ENCODE results near the gene CIC.
"Not testable (repeated sequence)": the region's sequence is repeated elsewhere in the genome, so short reads cannot be mapped to it uniquely, and the experiment has no call there.

Gene CIC

GRCh38 chr19:42330241-42330711 lies 61.2 kb downstream of the CIC start:
- Histone ChIP-seq H3K27ac (ENCODE audit: low read depth, low read length, severe bottlenecking) (no peak overlapping the region), H3K4me3 (ENCODE audit: extremely low read depth, insufficient read depth, low read length, poor library complexity, severe bottlenecking) (no peak overlapping the region), H3K36me3 (ENCODE audit: control insufficient read depth, insufficient read depth, low read length) (peaks cover 4% of the 10 kb centered on the region), H3K4me1 (ENCODE audit: control insufficient read depth, insufficient read depth, low read length, poor library complexity, severe bottlenecking) (peaks cover 8% of the 10 kb centered on the region), H3K9me3 (ENCODE audit: control insufficient read depth, low read length) (no peaks in the 10 kb centered on the region)
- 100% methylated on average over 2 of the region's 2 CpGs; no CpG with 5 or more reads in 1 of the 2 experiments for WGBS, 2 experiments (ENCODE audit: insufficient coverage in 2 of 2)

GRCh38 chr19:42331333-42331732 lies 62.3 kb downstream of the CIC start:
- not testable (repeated sequence) for H3K4me1 ChIP-seq (ENCODE audit: control insufficient read depth, insufficient read depth, low read length, poor library complexity, severe bottlenecking); H3K27ac ChIP-seq (ENCODE audit: low read depth, low read length, severe bottlenecking); H3K9me3 ChIP-seq (ENCODE audit: control insufficient read depth, low read length); H3K4me3 ChIP-seq (ENCODE audit: extremely low read depth, insufficient read depth, low read length, poor library complexity, severe bottlenecking)
- peaks cover 11% of the 10 kb centered on the region for H3K36me3 ChIP-seq (ENCODE audit: control insufficient read depth, insufficient read depth, low read length)
- WGBS, 2 experiments (ENCODE audit: insufficient coverage in 2 of 2), result 88% methylated on average over 1 to 3 of the region's 3 CpGs

DNA sequence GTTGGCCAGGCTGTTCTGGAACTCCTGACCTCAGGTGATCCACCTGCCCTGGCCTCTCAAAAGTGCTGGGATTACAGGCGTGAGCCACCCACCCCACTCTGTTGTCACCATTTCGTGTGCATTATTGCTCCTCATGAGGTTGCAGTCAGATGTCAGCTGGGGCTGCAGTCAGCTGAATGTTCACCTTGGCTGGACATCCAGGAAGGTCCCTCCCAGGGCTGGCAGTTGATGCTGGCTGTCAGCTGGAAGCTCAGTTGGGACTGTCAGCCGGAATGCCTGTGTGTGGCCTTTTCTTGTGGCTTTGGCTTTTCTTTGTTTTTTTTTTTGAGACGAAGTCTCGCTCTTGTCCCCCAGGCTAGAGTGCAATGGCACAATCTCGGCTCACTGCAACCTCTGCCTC lies 63.0 kb downstream of the CIC start:
- Histone ChIP-seq H3K9me3 (ENCODE audit: control insufficient read depth, low read length) (no peaks in the 10 kb centered on the region), H3K36me3 (ENCODE audit: control insufficient read depth, insufficient read depth, low read length) (peaks cover 18% of the 10 kb centered on the region), H3K27ac (ENCODE audit: low read depth, low read length, severe bottlenecking) (no peak overlapping the region), H3K4me3 (ENCODE audit: extremely low read depth, insufficient read depth, low read length, poor library complexity, severe bottlenecking) (no peak overlapping the region), H3K4me1 (ENCODE audit: control insufficient read depth, insufficient read depth, low read length, poor library complexity, severe bottlenecking) (no peaks in the 10 kb centered on the region)
- WGBS, 2 experiments (ENCODE audit: insufficient coverage in 2 of 2), result 100% methylated on average over 2 to 3 of the region's 6 CpGs

- peaks cover 26% of the 10 kb centered on the region for H3K36me3 ChIP-seq (ENCODE audit: control insufficient read depth, insufficient read depth, low read length)
- no peak overlapping the region for H3K4me3 ChIP-seq (ENCODE audit: extremely low read depth, insufficient read depth, low read length, poor library complexity, severe bottlenecking)
- no peaks in the 10 kb centered on the region for H3K4me1 ChIP-seq (ENCODE audit: control insufficient read depth, insufficient read depth, low read length, poor library complexity, severe bottlenecking)
- H3K27ac ChIP-seq (ENCODE audit: low read depth, low read length, severe bottlenecking), result no peak overlapping the region
- WGBS, 2 experiments (ENCODE audit: insufficient coverage in 2 of 2), result 89 to 100% methylated on average over 3 of the region's 3 CpGs
- no peaks in the 10 kb centered on the region for H3K9me3 ChIP-seq (ENCODE audit: control insufficient read depth, low read length)
These were observed 64.0 kb downstream of the CIC start for GRCh38 chr19:42333018-42333417.

DNA sequence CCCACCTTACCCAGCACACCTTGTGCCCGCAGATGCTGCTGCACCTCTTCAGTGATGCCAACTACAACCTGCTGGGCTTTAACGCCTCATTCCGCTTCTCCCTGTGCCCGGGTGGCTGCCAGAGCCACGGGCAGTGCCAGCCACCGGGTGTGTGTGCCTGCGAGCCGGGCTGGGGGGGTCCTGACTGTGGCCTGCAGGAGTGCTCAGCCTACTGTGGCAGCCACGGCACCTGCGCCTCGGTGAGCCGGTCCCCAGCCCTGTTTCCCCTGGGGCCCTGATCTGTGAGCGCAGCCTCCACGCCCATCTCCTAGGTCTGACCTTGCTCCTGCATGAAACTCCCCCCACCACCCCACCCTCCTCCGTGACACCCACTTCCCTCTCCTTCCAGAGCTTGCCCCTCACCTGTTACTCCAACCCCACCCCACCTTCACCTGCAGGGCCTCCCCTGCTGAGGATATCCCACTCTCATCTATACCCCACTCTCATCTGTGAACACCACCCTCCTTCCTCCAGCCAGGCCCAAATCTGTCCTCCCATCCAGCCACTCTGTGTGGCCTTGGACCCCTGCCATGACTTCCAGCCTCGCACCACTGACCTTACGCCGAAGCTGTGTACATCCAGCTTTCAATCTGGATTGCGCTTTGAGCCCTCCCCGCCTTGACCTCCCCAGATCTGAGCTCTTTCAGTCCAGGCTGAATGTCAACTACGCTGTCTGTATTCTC lies 65.1 kb downstream of the CIC start:
- Histone ChIP-seq H3K4me1 (ENCODE audit: control insufficient read depth, insufficient read depth, low read length, poor library complexity, severe bottlenecking) (no peaks in the 10 kb centered on the region), H3K9me3 (ENCODE audit: control insufficient read depth, low read length) (no peaks in the 10 kb centered on the region)
- WGBS, 2 experiments (ENCODE audit: insufficient coverage in 2 of 2), result 96% methylated on average over 18 to 20 of the region's 21 CpGs

DNA sequence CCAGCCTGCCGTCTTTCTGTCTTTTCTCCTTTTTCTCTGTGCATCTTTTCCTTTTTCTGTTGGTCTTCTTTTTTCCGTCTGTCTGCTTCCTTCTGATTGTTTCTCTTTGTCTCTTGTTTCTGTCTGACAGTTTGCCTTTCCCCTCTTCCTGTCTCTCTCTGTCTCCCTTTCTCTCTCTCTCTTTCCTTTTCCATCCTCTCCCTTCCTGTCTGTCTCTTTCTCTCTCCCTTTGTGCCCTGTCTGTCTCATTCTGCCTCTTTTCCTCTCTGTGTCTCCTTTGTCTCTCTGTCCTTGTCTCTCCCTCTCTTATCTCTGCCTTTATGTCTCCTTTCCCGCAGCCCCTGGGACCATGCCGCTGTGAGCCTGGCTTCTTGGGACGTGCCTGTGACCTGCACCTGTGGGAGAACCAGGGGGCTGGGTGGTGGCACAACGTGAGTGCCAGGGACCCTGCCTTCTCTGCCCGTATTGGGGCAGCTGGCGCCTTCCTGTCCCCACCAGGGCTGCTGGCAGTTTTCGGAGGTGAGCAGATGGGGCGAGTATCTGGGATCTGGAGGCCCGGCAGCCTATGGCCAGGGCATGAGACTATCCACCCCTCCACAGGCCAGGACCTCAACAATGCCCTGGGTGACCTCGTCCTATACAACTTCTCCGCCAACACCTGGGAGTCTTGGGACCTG lies 65.8 kb downstream of the CIC start:
- H3K36me3 ChIP-seq (ENCODE audit: control insufficient read depth, insufficient read depth, low read length), result peaks cover 35% of the 10 kb centered on the region
- no peak overlapping the region for H3K27ac ChIP-seq (ENCODE audit: low read depth, low read length, severe bottlenecking)
- no peaks in the 10 kb centered on the region for H3K4me1 ChIP-seq (ENCODE audit: control insufficient read depth, insufficient read depth, low read length, poor library complexity, severe bottlenecking)
- WGBS, 2 experiments (ENCODE audit: insufficient coverage in 2 of 2), result 92 to 96% methylated on average over 12 to 13 of the region's 13 CpGs
- H3K4me3 ChIP-seq (ENCODE audit: extremely low read depth, insufficient read depth, low read length, poor library complexity, severe bottlenecking), result no peak overlapping the region
- H3K9me3 ChIP-seq (ENCODE audit: control insufficient read depth, low read length), result no peaks in the 10 kb centered on the region

More for the DNA sequence above, 65.1 kb downstream of the CIC start:
- H3K4me3 ChIP-seq (ENCODE audit: extremely low read depth, insufficient read depth, low read length, poor library complexity, severe bottlenecking), result no peak overlapping the region
- H3K36me3 ChIP-seq (ENCODE audit: control insufficient read depth, insufficient read depth, low read length), result peaks cover 29% of the 10 kb centered on the region
- H3K27ac ChIP-seq (ENCODE audit: low read depth, low read length, severe bottlenecking), result no peak overlapping the region

DNA sequence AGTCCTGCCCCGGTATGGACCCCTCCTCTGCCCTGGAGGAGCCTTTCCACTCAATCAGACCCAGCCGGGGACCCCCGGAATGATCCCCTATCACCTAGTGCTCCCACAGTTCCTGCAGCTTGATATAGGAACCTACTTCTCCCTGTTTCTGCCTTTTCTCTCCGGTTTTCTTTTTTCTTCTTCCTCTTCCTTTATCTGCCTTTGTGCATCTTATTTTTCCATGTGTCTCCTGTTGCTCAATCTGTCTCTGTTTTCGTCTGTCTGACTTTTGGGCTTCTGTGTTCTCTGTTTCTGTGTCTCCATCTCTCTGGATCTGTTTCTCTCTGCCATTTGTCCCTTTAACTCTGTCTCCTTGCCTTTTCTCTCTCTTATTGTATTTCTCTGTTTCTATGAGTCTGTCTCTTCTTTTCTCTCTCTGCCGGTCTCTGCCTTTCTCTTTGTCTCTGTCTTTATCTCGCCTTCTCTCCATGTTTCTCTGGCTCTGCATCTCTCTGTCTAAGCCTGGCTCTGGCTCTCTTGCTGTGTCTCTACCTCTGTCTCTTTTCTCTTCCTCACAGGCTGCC lies 66.4 kb downstream of the CIC start:
- Histone ChIP-seq H3K27ac (ENCODE audit: low read depth, low read length, severe bottlenecking) (no peak overlapping the region), H3K36me3 (ENCODE audit: control insufficient read depth, insufficient read depth, low read length) (peaks cover 35% of the 10 kb centered on the region), H3K4me1 (ENCODE audit: control insufficient read depth, insufficient read depth, low read length, poor library complexity, severe bottlenecking) (no peaks in the 10 kb centered on the region), H3K9me3 (ENCODE audit: control insufficient read depth, low read length) (no peaks in the 10 kb centered on the region), H3K4me3 (ENCODE audit: extremely low read depth, insufficient read depth, low read length, poor library complexity, severe bottlenecking) (no peak overlapping the region)
- WGBS, 2 experiments (ENCODE audit: insufficient coverage in 2 of 2), result 92 to 94% methylated on average over 7 of the region's 7 CpGs

- Histone ChIP-seq H3K36me3 (ENCODE audit: control insufficient read depth, insufficient read depth, low read length) (peaks cover 35% of the 10 kb centered on the region), H3K27ac (ENCODE audit: low read depth, low read length, severe bottlenecking) (no peak overlapping the region), H3K4me1 (ENCODE audit: control insufficient read depth, insufficient read depth, low read length, poor library complexity, severe bottlenecking) (no peaks in the 10 kb centered on the region), H3K9me3 (ENCODE audit: control insufficient read depth, low read length) (no peaks in the 10 kb centered on the region), H3K4me3 (ENCODE audit: extremely low read depth, insufficient read depth, low read length, poor library complexity, severe bottlenecking) (no peak overlapping the region)
- WGBS, 2 experiments (ENCODE audit: insufficient coverage in 2 of 2), result 90 to 95% methylated on average over 16 to 17 of the region's 19 CpGs
These were observed 66.9 kb downstream of the CIC start for GRCh38 chr19:42335971-42336370.

DNA sequence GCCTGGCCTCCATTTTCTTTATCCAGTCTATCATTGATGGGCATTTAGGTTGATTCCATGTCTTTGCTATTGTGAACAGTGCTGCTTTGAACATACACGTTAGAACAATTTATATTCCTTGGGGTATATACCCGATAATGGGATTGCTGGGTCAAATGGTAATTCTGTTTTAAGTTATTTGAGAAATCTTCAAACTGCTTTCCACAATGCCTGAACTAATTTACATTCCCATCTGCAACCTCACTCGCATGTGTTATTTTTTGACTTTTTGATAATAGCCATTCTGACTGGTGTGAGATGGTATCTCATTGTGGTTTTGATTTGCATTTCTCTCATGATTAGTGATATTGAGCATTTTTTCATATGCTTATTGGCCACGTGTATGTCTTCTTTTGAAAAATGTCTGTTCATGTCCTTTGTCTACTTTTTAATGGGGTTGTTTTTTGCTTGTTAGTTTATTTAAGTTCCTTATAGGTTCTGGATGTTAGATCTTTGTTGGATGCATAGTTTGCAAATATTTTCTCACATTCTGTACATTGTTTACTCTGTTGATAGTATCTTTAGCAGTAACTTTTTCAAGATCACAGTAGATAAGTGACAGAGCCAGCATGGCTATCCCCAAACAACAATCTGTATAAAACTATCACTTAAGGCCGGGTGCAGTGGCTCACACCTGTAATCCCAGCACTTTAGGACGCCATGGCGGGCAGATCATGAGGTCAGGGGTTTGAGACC lies 70.2 kb downstream of the CIC start:
- H3K4me1 ChIP-seq (ENCODE audit: control insufficient read depth, insufficient read depth, low read length, poor library complexity, severe bottlenecking); H3K27ac ChIP-seq (ENCODE audit: low read depth, low read length, severe bottlenecking); H3K9me3 ChIP-seq (ENCODE audit: control insufficient read depth, low read length); H3K4me3 ChIP-seq (ENCODE audit: extremely low read depth, insufficient read depth, low read length, poor library complexity, severe bottlenecking): not testable (repeated sequence)
- H3K36me3 ChIP-seq (ENCODE audit: control insufficient read depth, insufficient read depth, low read length), result peaks cover 51% of the 10 kb centered on the region
- WGBS, 2 experiments (ENCODE audit: insufficient coverage in 2 of 2), result 89 to 96% methylated on average over 3 to 4 of the region's 7 CpGs

DNA sequence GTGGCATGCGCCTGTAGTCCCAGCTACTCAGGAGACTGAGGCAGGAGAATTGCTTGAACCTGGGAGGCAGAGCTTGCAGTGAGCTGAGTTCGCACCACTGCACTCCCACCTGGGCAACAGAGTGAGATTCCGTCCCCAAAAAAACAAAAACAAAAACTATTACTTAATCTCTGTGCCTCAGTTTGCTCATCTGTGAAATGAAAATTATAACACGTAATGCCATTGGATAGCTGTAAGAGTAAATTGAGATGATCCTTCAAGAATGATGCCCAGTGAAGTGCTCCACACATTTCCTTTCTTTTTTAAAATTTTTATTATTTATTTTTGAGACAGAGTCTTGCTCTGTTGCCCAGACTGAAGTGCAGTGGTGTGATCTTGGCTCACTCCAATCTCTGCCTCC lies 70.9 kb downstream of the CIC start:
- not testable (repeated sequence) for H3K4me1 ChIP-seq (ENCODE audit: control insufficient read depth, insufficient read depth, low read length, poor library complexity, severe bottlenecking); H3K4me3 ChIP-seq (ENCODE audit: extremely low read depth, insufficient read depth, low read length, poor library complexity, severe bottlenecking); H3K27ac ChIP-seq (ENCODE audit: low read depth, low read length, severe bottlenecking); H3K9me3 ChIP-seq (ENCODE audit: control insufficient read depth, low read length)
- peaks cover 54% of the 10 kb centered on the region for H3K36me3 ChIP-seq (ENCODE audit: control insufficient read depth, insufficient read depth, low read length)
- 86 to 88% methylated on average over 1 to 2 of the region's 4 CpGs for WGBS, 2 experiments (ENCODE audit: insufficient coverage in 2 of 2)
